Measurements from ENCODE around the gene SEC16B. TPM values are rescaled to one million over a fixed set of nuclear protein-coding genes. Genes with fewer than 3 reads are reported as not detected.

SEC16B gene
- total RNA-seq, 1 donor from 2014 or later, result 2.2 TPM

DNA sequence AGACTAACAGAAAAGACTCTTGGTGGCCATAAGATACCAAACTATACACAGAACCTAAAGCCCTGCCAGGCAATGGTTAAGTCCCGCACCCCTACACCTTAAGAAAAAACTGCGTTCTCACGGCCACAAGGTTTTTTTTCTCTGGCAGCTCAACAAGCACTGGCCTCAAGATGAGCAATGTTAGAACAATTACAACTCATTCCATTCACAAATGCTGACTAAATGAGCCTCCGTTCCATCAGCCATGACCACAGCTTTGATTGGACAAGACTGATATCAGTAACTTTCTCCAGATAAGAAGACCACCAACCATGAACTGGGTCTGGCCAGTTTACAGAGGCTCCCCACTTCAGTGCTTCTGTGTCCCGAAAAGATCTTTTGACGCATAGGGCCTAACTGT is 31.9 kb downstream of the SEC16B start:
- no peak for DNase-seq
- Histone ChIP-seq H3K36me3 (peaks cover 4% of the 10 kb centered on the region), H3K27me3 (no peaks in the 10 kb centered on the region)

DNA sequence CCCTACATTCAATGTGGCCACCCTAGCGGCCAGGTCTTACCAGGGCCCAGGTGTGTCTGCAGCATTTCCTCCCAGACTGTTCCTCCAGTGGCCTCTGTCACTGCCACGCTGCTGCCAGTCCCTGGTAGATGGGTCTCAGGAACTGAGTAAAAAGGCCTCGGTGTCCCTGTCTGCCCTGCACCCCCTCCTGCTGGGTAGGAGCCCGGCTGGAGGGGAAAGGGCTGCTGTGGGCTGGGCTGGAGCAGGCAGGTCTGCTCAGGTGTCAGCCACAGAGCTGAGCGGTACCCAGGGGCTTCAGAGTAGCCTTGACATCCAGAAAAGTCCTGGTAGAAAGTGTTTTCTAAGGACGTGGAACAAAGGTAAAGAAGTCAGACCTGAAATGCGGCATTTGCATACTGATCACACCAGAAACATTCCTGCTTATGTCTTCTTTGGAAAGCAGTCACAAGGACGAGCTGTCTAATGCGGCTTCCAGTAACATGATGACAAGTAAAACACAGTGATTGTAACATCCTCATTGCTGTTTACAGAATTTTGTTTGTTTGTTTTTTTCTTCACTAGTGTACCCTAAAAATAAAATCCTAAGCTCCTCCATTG is 32.6 kb downstream of the SEC16B start:
- ATAC-seq (no peak), DNase-seq (no peak)
- Histone ChIP-seq H3K4me1 (no peaks in the 10 kb centered on the region), H3K27me3 (no peaks in the 10 kb centered on the region), H3K9me3 (no peaks in the 10 kb centered on the region), H3K27ac (no peak overlapping the region), H3K4me3 (no peak overlapping the region), H3K36me3 (peaks cover 4% of the 10 kb centered on the region)
- intact Hi-C loops (cut with DNase I), result no loop called here
- TF ChIP-seq, protein P1, sequence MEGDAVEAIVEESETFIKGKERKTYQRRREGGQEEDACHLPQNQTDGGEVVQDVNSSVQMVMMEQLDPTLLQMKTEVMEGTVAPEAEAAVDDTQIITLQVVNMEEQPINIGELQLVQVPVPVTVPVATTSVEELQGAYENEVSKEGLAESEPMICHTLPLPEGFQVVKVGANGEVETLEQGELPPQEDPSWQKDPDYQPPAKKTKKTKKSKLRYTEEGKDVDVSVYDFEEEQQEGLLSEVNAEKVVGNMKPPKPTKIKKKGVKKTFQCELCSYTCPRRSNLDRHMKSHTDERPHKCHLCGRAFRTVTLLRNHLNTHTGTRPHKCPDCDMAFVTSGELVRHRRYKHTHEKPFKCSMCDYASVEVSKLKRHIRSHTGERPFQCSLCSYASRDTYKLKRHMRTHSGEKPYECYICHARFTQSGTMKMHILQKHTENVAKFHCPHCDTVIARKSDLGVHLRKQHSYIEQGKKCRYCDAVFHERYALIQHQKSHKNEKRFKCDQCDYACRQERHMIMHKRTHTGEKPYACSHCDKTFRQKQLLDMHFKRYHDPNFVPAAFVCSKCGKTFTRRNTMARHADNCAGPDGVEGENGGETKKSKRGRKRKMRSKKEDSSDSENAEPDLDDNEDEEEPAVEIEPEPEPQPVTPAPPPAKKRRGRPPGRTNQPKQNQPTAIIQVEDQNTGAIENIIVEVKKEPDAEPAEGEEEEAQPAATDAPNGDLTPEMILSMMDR (IDR thresholded peaks at IDR 0.05), result no peak

More for the DNA sequence above, 31.9 kb downstream of the SEC16B start:
- ATAC-seq, result no peak
- intact Hi-C loops (cut with DNase I), result no loop called here
- TF ChIP-seq, protein P1 (IDR thresholded peaks at IDR 0.05), result no peak
- H3K27ac ChIP-seq, result no peak overlapping the region
- no peaks in the 10 kb centered on the region for H3K9me3 ChIP-seq
- H3K4me3 ChIP-seq, result no peak overlapping the region
- H3K4me1 ChIP-seq, result no peaks in the 10 kb centered on the region

DNA sequence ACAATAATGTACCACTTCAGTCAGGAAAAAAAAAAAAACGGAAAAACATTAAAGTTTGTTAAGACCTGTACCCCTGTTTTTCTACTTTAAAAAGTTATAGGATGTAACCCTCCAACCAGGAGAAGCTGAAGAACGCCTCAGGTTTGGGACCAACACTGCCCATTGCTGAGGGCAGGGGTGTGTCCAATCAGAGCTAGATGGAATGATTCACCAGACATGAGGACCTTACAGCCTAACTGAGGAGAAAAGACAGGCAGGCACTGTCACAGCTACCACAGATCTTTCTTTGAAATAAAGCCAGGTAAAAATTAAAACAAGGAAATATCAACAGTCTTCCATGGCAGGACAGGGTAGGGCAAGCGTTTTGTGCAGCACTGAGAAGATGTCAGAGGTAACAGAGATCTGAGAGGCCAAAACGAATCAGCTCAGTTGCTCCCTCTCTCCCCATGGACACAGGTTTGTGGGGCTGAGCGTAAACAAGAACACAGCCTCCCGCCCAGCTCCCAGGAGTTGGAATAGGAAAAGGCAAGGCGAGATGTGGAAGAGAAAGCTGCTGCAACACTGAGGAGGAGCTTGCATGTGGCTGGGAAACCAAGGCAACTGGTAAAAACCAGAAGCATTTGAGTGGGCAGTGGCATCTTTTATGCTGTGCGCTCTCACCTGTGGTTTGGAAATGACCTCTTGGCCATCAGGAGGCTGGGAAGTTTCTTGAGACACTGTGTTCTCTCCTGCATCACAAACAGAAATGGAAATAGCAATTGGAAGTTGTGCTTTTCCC is 34.0 kb downstream of the SEC16B start:
- intact Hi-C loops (cut with DNase I), result no loop called here
- no peak overlapping the region for H3K27ac ChIP-seq
- no peak for DNase-seq
- H3K36me3 ChIP-seq, result peaks cover 4% of the 10 kb centered on the region
- H3K27me3 ChIP-seq, result no peaks in the 10 kb centered on the region
- no peaks in the 10 kb centered on the region for H3K9me3 ChIP-seq
- H3K4me3 ChIP-seq, result no peak overlapping the region
- TF ChIP-seq, protein P1 (IDR thresholded peaks at IDR 0.05), result no peak
- ATAC-seq, result no peak
- no peaks in the 10 kb centered on the region for H3K4me1 ChIP-seq

DNA sequence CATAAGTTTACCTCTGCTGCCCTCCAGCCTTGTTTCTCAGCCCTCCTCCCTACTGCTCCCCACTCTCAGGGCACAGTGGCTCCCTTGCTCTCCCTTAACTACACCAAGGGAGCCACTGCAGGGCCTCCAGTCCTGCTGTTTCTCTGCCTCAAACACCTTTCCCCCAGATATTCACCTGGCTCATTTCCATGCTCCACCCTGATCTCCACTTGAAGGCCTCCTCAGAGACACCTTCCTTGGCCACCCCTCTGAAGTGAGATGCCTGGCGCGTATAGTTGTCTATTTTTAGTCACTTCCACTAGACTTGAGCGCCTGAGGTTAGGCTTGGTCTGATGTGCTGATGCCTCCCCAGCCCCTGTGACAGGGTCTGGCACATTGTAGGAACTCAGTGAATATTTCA is 34.9 kb downstream of the SEC16B start:
- Histone ChIP-seq H3K4me1 (no peaks in the 10 kb centered on the region), H3K27me3 (no peaks in the 10 kb centered on the region), H3K27ac (no peak overlapping the region), H3K4me3 (no peak overlapping the region), H3K9me3 (no peaks in the 10 kb centered on the region), H3K36me3 (peaks cover 10% of the 10 kb centered on the region)
- no peak for ATAC-seq
- TF ChIP-seq, protein P1 (IDR thresholded peaks at IDR 0.05), result no peak
- no peak for DNase-seq
- intact Hi-C loops (cut with DNase I), result no loop called here

DNA sequence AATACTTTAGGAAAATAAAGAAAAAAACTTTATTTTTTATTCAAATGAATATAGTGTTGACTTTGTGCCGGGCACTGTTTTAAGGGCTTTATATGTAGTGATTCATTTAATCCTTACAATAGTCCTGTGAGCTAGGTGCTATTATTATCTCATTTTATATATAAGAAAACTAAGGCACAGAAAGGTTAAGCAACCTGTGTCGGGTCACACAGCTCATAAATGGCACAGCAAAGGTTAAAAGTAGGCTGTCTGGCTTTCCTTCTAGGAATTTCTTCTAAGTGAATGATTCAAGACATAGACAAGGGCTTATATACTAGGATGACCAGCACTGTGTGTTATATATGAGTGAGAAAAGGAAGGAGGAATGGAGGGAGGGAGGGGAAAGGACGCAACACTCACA is 35.4 kb downstream of the SEC16B start:
- DNase-seq, result no peak
- Histone ChIP-seq H3K4me1 (no peaks in the 10 kb centered on the region), H3K4me3 (no peak overlapping the region), H3K9me3 (no peaks in the 10 kb centered on the region), H3K27ac (no peak overlapping the region), H3K36me3 (peaks cover 15% of the 10 kb centered on the region), H3K27me3 (no peaks in the 10 kb centered on the region)
- ATAC-seq, result no peak
- intact Hi-C loops (cut with DNase I), result no loop called here
- TF ChIP-seq, protein P1 (IDR thresholded peaks at IDR 0.05), result no peak

Data from upper lobe of right lung (tissue), 1 donor.